ENCODE data around the gene MRC2.

MRC2 gene

GRCh38 chr17:62705156-62705777 is 77.8 kb downstream of the MRC2 start:
- Mint-ChIP-seq H3K9me3 (no peaks in the 10 kb centered on the region), H3K27ac (no peak overlapping the region), H3K4me1 (peaks cover 25% of the 10 kb centered on the region), H3K4me3 (peak overlapping the region; percentile 68 to 71), H3K27me3 (peaks cover 60% of the 10 kb centered on the region)
- no peak for DNase-seq
- no peak for ATAC-seq

- H3K4me3 Mint-ChIP-seq = peak overlapping the region in 1 of 2 donors; percentile 71
Measured at GRCh38 chr17:62705778-62706597, 78.5 kb downstream of the MRC2 start.

GRCh38 chr17:62706598-62707424 is 79.3 kb downstream of the MRC2 start:
- Mint-ChIP-seq H3K4me3 (no peak overlapping the region), H3K27me3 (peaks cover 62% of the 10 kb centered on the region), H3K4me1 (peaks cover 25% of the 10 kb centered on the region), H3K9me3 (no peaks in the 10 kb centered on the region), H3K27ac (no peak overlapping the region)
- no peak for ATAC-seq
- no peak for DNase-seq

More at GRCh38 chr17:62705778-62706597, 78.5 kb downstream of the MRC2 start:
- Mint-ChIP-seq H3K27me3 (peaks cover 59% of the 10 kb centered on the region), H3K9me3 (no peaks in the 10 kb centered on the region), H3K27ac (no peak overlapping the region), H3K4me1 (peaks cover 25% of the 10 kb centered on the region)
- no peak for ATAC-seq
- no peak for DNase-seq

- H3K4me3 Mint-ChIP-seq = no peak overlapping the region
- H3K27me3 Mint-ChIP-seq = peaks cover 68% of the 10 kb centered on the region
- peaks cover 25% of the 10 kb centered on the region for H3K4me1 Mint-ChIP-seq
- ATAC-seq (no peak), DNase-seq (no peak)
- no peak overlapping the region for H3K27ac Mint-ChIP-seq
- no peaks in the 10 kb centered on the region for H3K9me3 Mint-ChIP-seq
Measured at GRCh38 chr17:62707425-62707739, 79.9 kb downstream of the MRC2 start.

- Mint-ChIP-seq H3K4me1 (peaks cover 16% of the 10 kb centered on the region), H3K9me3 (no peaks in the 10 kb centered on the region), H3K27me3 (peaks cover 65% of the 10 kb centered on the region), H3K4me3 (no peak overlapping the region), H3K27ac (no peak overlapping the region)
- DNase-seq = no peak
- ATAC-seq = no peak
Measured at GRCh38 chr17:62708587-62708986, 81.1 kb downstream of the MRC2 start.

GRCh38 chr17:62712171-62712581 is 84.7 kb downstream of the MRC2 start:
- DNase-seq (no peak), ATAC-seq (no peak)
- Mint-ChIP-seq H3K27ac (no peak overlapping the region), H3K4me1 (no peaks in the 10 kb centered on the region), H3K27me3 (peaks cover 41% of the 10 kb centered on the region), H3K9me3 (no peaks in the 10 kb centered on the region), H3K4me3 (no peak overlapping the region)

GRCh38 chr17:62713086-62713881 is 85.8 kb downstream of the MRC2 start:
- no peak overlapping the region for H3K27ac Mint-ChIP-seq
- H3K4me1 Mint-ChIP-seq = peaks cover 2% of the 10 kb centered on the region
- no peaks in the 10 kb centered on the region for H3K9me3 Mint-ChIP-seq
- DNase-seq = no peak
- no peak for ATAC-seq
- H3K4me3 Mint-ChIP-seq = no peak overlapping the region
- H3K27me3 Mint-ChIP-seq = peaks cover 40% of the 10 kb centered on the region

- ATAC-seq = no peak
- no peak overlapping the region for H3K27ac Mint-ChIP-seq
- no peaks in the 10 kb centered on the region for H3K9me3 Mint-ChIP-seq
- H3K27me3 Mint-ChIP-seq = peaks cover 45% of the 10 kb centered on the region
- peaks cover 9% of the 10 kb centered on the region for H3K4me1 Mint-ChIP-seq
- H3K4me3 Mint-ChIP-seq = no peak overlapping the region
- DNase-seq = no peak
Measured at GRCh38 chr17:62714016-62714777, 86.7 kb downstream of the MRC2 start.

- peaks cover 17% of the 10 kb centered on the region for H3K4me1 Mint-ChIP-seq
- ATAC-seq (no peak), DNase-seq (no peak)
- H3K27ac Mint-ChIP-seq = no peak overlapping the region
- peaks cover 0 to 7% of the 10 kb centered on the region in 2 donors for H3K9me3 Mint-ChIP-seq
- peaks cover 46% of the 10 kb centered on the region for H3K27me3 Mint-ChIP-seq
- H3K4me3 Mint-ChIP-seq = no peak overlapping the region
Measured at GRCh38 chr17:62715882-62716390, 88.5 kb downstream of the MRC2 start.

GRCh38 chr17:62716834-62717588 is 89.5 kb downstream of the MRC2 start:
- H3K4me1 Mint-ChIP-seq = peaks cover 17% of the 10 kb centered on the region
- no peak for ATAC-seq
- H3K9me3 Mint-ChIP-seq = peaks cover 0 to 7% of the 10 kb centered on the region in 2 donors
- no peak overlapping the region for H3K27ac Mint-ChIP-seq
- DNase-seq = no peak
- no peak overlapping the region for H3K4me3 Mint-ChIP-seq
- peaks cover 41% of the 10 kb centered on the region for H3K27me3 Mint-ChIP-seq

GRCh38 chr17:62717589-62717855 is 90.1 kb downstream of the MRC2 start:
- peaks cover 0 to 7% of the 10 kb centered on the region in 2 donors for H3K9me3 Mint-ChIP-seq
- H3K27me3 Mint-ChIP-seq = peaks cover 41% of the 10 kb centered on the region
- ATAC-seq = no peak
- no peak overlapping the region for H3K27ac Mint-ChIP-seq
- H3K4me1 Mint-ChIP-seq = peaks cover 17% of the 10 kb centered on the region
- DNase-seq = no peak
- no peak overlapping the region for H3K4me3 Mint-ChIP-seq

GRCh38 chr17:62717889-62718288 is 90.4 kb downstream of the MRC2 start:
- H3K4me3 Mint-ChIP-seq = no peak overlapping the region
- ATAC-seq = no peak
- peaks cover 42% of the 10 kb centered on the region for H3K27me3 Mint-ChIP-seq

GRCh38 chr17:62718429-62718828 is 91.0 kb downstream of the MRC2 start:
- peaks cover 20% of the 10 kb centered on the region for H3K4me1 Mint-ChIP-seq
- ATAC-seq = peak; percentile 43
- peaks cover 0 to 7% of the 10 kb centered on the region in 2 donors for H3K9me3 Mint-ChIP-seq
- no peak for DNase-seq
- H3K27ac Mint-ChIP-seq = no peak overlapping the region
- peaks cover 43% of the 10 kb centered on the region for H3K27me3 Mint-ChIP-seq
- H3K4me3 Mint-ChIP-seq = no peak overlapping the region

More at GRCh38 chr17:62717889-62718288, 90.4 kb downstream of the MRC2 start:
- no peak for DNase-seq
- H3K4me1 Mint-ChIP-seq = peaks cover 17% of the 10 kb centered on the region
- H3K27ac Mint-ChIP-seq = no peak overlapping the region
- H3K9me3 Mint-ChIP-seq = peaks cover 0 to 7% of the 10 kb centered on the region in 2 donors

- ATAC-seq (no peak), DNase-seq (no peak)
- Mint-ChIP-seq H3K27me3 (peaks cover 50% of the 10 kb centered on the region), H3K4me1 (peaks cover 31% of the 10 kb centered on the region), H3K4me3 (no peak overlapping the region), H3K27ac (no peak overlapping the region), H3K9me3 (peaks cover 0 to 7% of the 10 kb centered on the region in 2 donors)
Measured at GRCh38 chr17:62719586-62719985, 92.1 kb downstream of the MRC2 start.
